ENCODE results near the gene CYTH1.
"Not testable (repeated sequence)": the region's sequence is repeated elsewhere in the genome, so short reads cannot be mapped to it uniquely, and the experiment has no call there.

The CYTH1 gene

DNA sequence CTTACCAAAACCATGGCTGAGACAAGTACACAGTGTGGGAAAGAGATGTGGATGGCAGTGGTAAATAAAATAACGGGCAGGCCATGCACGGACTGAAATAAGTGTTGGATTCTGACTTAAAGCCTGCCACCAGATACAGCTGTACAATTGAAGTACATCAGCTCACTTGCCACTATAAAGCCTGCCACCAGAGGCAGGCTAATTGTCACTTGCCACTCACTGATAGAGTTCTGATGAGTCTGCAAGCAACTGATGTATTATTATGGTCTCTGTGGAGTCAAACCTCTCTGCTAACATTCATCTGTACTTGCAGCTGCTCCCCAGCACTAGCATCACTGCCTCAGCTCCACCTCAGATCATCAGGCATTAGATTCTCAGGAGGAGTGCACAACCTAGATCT lies 93.0 kb downstream of the CYTH1 start:
- no peak for DNase-seq (ENCODE audit: low read depth)

DNA sequence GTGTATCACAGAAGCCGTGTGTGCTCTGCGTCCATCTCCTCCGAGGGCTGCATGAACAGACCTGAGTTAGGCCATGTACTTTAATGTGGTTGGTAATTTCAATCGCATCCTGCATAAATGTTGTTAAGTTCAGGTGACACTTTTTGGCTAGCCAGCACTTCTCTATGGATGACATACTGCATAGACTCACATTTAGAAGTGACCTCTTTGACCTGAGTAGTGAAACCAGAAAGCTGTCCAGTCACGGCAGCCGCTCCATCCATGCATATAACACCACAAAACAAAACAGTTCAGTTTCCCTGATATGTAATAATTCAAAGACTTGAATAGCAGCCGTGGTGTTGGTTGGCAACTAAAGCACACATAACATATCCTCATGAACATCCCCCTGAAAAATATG lies 94.1 kb downstream of the CYTH1 start:
- no peak for DNase-seq (ENCODE audit: low read depth)

DNA sequence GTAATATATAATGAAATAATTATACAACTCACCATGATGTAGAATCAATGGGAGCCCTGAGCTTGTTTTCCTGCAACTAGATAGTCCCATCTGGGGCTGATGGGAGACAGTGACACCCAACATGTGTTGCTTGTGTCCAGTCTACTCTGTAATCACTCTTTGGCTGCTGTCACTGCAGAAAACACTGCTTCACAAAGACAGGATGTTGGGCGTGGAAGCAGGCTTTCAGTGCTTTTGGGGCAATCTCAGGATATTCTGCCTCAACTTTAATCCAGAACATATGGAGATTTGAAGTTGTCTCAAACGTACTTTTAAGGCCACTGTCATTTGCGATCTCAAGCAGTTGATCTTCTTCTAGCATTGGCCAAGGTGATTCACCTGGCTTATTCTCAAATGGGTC lies 94.9 kb downstream of the CYTH1 start:
- DNase-seq (ENCODE audit: low read depth): no peak

DNA sequence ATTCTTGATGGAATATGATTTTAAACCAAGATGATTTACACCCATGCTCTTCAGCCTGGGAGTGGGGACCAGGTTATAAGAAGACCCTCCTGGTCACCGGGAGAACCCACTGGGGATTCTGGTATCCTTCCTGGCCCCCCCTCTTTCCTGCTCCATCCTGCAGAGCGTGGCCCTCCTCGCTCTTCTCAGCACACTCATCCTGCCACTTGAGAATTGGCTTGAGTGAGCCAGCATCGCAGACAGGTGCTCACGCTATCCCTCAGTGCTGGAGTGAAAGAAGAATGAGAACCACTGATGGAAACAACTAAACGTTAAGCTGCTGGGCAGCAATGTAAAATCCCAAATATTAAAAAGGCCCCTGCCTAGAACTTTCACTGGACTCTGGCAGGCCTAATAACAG lies 98.0 kb downstream of the CYTH1 start:
- no peak for DNase-seq (ENCODE audit: low read depth)

DNA sequence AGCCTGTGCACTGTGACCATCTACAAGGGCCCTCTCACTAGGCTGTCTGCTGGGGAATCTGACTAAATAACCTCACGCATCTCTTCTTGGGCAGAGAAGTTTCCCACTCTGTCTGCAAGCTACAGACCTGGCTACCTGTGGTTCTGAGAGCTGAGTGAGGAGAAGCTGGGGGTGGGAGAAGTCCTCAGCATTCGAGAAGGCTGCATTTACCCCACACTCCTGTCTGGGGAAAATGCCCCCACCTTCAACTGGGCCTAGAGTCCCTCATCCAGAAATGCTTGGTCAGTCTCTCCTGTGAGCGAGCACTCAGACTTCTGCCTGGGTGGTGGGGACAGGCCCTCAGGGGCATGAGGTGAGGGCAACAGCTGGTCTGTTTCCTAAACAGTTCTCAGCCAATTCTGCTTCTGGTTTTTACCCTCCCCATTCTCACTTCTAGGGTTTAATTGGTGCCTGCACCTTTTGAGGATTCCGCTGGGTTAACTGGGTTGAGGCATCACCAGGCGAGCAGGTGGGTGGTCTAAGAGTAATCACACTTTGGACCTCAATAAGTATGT lies 98.6 kb downstream of the CYTH1 start:
- DNase-seq (ENCODE audit: low read depth): no peak

DNA sequence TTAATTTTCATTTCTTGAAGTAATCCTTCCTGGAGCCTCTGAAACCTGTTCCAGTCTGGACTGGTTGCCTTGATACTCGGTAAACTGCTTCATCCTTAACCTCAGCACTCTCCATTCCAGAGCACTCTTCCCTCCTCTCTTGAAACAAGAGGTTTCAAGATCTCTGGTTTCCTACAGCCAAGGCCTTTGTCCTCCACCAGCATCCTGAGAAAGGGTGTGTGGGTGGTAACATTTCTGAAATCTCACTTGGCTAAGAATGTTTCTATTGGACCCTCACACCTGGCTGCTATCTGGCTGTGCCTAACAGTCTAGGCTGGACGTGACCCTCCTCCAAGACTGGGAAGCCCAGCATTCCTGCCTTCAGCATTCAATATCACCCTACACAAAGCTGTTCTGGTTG lies 99.7 kb downstream of the CYTH1 start:
- no peak for DNase-seq (ENCODE audit: low read depth)

DNA sequence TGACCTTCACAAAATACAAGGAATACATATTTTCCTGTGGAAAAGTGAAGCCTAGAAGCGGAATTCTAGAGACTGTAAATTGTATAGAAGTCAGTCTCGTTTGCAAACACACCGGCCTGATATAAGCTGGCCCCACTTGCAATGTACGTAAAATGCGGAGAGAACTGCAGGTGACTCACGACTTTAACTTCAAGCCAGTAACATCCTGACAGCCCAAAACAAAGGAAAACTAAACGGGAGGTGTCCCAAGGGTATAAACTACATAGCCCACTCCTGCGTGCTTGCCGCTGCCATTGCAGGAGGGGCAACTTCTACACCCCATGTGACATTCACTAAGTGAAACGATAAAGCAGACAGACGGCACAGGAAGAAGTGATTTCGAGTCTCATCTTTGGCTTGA lies 101.6 kb downstream of the CYTH1 start:
- DNase-seq (ENCODE audit: low read depth): no peak

DNA sequence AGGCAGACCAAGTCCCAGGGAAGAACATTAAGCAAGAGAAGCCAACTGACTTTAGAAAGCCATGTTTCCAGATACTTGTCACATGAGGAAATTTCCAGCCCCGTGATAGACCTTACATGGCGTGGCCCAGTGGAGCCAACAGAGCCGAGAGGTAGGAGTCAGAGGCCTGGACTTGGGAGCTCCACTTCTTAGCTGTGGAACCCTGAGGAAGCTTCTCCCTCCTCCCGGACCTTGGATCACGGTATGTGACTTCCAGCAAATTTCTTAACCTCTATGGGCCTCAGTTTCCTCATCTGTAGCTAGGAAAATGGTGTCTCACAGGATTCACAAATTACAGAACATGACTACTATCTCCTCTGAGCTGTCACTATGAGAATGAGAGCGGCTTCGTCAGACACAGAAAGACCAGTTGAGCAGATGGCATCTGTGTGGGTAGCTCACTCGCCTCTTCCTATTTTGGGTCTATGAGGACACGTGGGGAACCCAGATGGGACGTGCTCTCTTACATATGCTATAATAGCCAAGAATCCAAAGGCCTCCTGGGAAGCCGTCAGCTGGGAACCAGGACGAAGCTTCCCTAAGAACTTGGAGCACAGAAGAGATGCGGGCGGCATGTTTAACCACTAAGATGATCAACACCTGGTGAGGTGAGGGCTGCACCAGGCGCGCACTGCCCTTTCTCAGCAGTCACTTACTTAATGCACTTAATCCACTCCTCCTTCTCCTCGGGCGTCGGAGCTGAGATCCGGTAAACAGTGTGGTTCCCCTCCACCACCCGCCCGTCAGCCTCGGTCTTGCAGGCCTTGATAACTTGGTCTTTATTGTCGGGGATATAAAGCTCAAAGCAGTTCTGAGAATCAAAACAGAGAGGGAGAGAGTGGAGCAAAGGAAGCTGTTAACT lies 102.3 kb downstream of the CYTH1 start:
- DNase-seq (ENCODE audit: low read depth): no peak

DNA sequence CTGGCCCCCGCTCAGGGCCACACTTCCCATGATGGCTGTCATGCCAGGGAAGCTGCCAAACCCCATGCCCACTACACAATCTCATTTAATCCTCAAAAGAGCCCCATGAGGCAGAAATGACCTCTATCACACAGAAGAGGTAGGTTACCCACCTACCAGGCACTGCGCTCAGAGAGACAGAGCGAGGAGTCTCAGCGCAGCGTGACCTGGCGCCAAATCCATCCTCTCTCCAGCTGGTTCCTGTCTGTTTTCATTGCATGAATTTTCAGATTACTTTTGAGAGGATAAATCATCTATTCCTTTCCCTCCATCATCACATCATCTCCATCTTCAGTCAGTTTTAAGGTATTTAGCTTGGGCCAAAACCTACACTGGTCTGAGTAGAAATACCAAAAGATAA lies 103.4 kb downstream of the CYTH1 start:
- no peak for DNase-seq (ENCODE audit: low read depth)

DNA sequence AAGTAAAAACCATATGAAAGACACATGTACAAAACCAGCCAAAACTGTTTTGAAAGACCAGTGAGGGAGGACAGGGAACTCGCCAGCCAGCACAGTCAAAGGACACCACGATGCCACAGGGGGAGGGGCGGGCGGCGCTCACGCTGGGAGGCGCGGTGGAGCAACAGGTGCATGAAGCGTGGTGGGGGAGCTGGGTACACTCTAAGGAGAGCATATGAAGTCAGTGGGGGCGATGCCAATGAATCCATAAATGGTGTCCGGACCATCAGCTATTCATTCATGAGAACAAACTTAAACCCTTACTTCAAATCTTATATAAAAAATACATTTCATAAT lies 103.9 kb downstream of the CYTH1 start:
- no peak for DNase-seq (ENCODE audit: low read depth)

DNA sequence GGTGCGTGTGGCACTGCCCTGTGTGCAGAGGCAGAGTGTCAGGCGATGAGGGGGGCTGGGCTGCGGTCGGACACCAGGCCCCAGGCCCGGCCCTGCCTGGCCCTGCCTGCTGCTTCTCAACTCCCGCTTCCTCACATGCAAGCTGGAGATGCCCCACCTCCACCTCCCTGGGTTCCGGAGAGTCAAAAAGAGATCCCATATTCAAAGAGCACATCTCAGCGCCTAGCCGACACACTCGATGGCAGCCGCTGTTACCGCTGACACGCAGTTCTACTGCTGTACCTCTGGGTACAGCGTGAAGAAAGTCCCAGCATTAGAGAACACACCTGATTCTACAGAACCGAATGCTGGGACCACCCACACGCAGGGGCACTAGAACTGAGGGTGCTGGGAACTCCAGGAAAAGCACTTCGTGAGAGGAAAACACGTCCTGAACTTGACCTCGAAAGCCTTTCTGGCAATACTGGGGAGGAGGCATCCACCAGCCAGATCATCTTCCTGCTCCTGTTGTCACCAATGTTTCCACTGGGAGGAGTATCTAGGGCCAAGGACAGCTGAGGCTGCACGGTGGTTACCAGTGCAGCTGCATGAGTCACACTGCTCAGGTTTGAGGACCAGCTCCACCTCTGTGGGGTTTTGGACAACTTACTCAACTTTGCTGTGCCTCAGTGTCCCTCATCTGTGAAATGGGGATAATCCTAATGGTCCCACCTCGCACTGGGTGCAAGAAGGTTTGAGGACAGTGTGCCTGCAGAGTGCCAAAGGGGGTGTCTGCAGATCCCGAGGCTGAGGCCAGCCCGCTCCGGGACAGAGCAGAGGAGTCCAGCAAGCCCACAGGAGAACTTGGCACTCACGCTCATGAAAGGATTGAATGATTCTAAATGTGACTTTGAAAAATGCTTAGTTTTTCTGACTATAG lies 104.5 kb downstream of the CYTH1 start:
- no peak for DNase-seq (ENCODE audit: low read depth)

DNA sequence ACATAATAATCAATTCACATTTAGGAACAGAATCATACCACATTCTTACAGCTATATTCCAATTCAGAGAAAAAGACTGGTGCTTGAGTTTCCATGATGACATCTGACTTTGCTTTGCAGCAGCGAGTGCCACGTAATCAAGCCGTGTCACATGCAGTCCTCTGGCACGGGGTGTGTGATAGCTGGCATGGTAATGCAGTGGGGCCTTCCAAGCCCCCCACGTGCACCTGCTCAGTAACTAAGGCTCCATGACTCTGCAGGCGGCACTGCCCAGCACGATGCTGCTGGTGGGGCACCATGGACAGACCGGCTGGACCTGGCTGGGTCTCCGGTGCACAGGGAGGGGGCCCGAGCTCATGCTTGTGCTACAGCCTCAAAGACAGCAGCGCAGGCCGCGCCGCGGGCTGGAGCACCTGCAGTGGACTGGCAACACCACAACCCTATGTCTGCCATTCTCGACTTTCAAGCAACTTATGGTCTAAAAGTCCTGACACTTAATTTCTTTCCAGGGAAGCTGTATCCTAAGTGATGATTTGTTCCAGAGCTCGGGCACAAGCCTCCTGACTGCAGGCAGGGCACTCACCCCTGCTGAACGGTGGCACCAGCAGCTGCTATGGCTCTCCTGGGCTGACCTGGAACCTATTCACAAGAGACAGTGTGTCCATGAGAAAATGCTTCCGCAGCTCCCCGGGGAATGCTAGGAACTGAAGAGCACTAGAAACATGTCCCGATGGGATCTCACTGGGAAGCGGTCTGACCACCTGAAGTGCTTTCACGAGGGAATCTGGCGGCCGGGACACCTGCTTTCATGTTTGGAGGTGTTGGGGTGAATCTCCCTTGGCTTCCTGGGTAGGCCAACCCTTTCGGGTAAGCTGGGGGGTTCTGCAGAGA lies 105.4 kb downstream of the CYTH1 start:
- DNase-seq (ENCODE audit: low read depth): no peak

DNA sequence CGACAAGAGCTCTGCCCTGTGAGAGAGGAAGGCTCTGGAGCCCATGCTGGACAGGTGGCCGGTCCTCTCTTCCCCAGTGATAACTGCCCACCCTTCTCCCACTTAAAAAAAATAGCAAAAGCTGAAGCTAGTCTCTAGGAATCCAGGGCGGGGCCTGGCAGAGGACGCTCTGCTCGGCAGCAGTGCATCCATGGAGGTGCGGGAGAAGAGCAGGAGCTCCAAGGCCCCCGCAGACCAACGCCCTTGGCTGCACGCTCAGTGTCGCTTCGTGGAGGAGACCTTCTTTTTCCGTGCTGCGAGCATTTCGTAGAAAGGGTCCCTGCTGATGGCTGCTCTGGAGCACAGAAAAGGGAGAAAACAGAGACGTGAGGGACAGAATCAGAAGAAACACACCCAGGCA lies 106.2 kb downstream of the CYTH1 start:
- no peak for DNase-seq (ENCODE audit: low read depth)

DNA sequence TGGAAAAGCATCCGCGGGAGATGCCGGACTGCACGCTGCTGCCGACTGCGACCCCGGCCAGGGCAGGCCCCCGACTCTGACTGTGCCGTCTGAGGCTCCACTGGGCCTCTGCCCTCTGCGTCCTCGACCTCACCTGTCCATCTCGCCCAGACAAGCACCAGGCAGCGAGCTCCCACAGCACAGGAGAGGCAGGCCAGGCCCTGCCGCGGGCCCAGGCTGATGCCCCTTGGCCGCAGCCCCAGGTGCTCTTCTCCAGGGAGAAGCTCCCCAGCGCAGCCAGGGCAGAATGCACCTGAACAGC lies 106.8 kb downstream of the CYTH1 start:
- DNase-seq (ENCODE audit: low read depth): no peak

DNA sequence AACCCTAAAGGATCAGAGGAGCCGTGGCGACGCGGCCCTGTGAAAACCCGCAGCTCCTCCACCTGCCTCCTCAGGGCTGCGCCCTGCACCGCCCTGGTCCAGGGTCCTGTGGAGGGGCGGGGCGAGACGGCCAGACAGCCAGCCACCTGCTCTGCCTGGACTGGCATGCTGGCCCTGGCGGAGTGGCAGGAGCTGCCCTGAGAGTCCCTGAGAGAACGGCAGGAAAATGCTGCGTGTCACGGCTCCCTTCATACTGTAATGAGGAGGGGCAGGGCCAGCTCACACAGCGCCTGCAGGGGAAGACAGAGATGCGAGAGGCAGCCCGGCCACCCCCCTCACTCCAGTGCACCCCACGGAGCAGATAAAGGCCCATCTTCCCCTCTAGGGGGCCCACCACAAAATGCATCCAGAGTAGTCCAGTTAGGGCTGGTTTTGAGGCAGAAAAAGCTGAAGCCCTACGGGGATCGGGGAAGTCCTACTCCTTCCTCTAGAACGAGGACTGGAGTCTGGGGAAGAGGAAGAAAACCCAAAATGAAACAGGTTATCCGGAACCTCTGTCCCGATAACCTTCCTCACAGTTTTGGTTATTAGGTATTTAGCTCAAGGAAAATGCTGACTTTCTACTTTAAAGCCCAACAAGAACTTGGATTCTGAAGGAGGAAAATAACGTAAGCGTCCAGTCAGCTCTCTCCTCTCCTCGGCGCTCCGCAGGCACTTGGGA lies 107.3 kb downstream of the CYTH1 start:
- no peak for DNase-seq (ENCODE audit: low read depth)

DNA sequence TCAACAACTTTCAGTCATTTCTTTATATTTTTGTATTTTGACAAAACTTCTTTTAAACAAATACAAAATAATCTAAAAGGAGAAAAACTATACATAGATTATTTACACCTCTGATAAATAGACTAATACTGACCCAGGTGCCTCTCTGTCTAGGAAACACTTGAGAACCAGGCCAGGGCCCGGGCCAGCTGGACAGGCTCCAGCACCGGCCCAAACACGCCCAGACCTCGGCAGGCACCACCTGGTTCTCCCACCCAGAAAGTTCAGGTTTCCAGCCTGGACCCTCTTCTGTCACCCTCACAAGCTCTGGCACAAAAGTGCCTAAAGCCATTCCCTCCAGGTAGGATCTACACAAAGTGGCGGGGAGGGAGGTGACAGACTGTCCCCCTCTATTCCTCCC lies 107.9 kb downstream of the CYTH1 start:
- no peak for DNase-seq (ENCODE audit: low read depth)

DNA sequence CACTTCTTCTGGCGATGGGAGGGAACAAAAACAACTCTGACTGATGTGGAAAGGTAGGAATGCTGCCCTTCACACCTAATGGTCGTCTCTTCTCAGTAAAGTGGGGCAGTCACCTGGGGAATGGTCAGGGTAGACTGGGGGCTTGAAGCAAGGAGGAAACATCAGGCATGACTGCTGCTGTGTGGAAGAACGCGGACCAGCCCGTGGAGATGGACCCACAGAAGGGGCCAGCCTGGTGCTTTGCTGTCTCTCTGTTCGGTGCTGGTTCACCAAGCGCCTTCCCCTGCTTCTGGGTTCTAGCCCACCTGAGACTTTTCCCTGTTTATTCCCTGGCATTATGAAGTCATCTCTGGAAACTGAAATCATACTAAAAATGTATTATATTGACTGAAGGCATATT lies 108.7 kb downstream of the CYTH1 start:
- DNase-seq (ENCODE audit: low read depth): no peak

DNA sequence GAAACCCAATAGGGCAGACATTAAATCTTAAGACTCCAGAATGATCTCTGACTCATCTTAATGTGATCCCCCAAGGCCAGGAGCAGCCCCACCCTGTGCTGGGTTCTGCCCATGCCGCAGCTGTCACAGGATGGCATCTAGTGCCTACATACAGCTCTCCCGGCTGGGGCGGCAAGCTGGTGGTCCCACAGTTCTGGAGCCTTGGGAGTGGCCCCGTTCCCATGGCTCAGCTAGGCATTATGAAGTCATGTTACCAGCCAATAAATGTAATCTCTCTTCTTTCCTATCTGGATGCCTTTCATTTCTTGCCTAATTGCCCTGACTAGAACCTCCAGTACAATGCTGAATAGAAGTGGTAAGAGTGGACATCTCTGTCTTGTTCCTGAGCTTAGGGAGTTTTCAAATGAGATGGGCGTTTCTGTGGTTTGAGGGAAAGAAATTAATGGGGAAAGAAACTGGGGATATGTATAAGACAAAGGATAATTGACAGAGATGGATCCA lies 109.2 kb downstream of the CYTH1 start:
- no peak for DNase-seq (ENCODE audit: low read depth)

DNA sequence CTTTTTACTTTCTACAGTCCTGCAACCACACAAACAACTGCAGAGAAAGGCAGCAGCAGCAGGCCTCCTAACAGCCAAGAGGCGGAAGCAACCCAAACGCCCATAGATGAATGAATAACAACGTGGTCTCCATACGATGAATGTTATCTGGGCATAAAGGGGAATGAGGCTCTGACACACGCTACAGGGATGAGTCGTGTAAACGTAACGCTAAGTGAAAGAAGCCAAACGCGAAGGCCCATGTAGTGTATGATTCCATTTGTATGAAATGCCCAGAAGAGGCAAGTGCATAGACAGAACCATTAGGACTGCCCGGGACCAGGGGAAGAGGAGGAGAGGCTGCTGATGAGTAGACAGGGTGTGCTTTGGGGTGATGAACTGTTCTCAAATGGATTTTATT lies 110.1 kb downstream of the CYTH1 start:
- DNase-seq (ENCODE audit: low read depth): no peak

DNA sequence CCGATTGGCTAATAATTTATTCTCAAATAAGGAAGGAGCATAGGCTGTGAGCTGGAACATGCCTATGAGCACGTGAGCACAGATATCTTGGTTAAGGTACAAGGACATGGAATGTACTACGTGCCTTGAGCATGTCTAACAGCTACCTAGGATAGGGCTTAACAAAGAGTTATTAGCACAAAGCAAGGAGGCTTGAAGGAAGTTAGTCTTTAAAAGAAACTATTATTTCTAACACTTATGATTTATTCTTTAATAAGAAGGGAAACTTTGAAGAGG lies 110.4 kb downstream of the CYTH1 start:
- DNase-seq (ENCODE audit: low read depth): not testable (repeated sequence)

DNA sequence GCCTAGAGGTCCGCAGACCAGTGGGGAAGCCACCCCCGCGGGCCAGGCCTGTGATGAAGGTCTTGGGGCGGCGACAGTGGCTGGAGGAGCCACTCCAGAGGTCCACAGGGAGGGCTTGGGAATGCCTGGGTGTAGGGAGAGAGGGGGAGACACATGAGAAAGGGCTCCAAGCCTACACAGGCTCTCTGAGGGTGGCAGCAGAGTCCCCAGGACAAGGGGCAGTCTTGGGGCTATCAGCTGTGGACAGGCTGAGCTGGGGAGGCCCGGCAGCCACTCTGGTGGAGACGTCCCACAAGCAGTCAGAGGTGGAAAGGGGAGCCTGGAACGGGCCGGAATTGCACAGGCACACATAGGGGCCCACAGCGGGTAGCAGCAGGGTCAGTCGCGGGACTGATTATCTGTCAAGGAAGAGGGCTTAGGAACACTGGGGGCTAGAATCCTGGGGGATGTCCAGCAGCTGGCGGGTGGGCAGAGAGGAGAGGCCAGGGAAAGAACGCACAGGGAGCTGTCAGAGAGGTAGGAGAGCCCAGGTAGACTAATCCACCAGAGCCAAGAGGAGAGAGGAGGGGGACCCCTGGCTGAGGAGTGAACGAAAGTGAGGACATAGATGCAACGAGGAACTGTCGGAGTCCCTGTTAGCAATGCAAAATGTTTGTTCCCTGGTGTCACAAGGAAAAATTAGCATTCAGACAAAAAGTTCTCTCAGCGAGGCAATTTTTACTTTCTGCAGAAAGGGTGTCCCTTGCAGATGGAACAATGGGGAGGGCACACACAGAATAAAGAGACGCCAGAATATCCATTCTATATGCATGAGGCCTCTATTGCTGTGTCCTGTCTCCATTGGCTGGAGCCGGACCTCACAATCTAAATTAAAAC lies 111.0 kb downstream of the CYTH1 start:
- no peak for DNase-seq (ENCODE audit: low read depth)

All from stimulated activated CD8-positive, alpha-beta memory T cell treated with anti-CD3 and anti-CD28 coated beads, Interleukin-15, amount 100 ng/mL, for 1 hour (primary cell).